A549 treated with CpdA at 1 μM for 4 hours (cell line): ENCODE data around the gene COPZ1. TPM values are rescaled to one million over a fixed set of nuclear protein-coding genes. Genes with fewer than 3 reads are reported as not detected.

Source experiments
- total RNA-seq: library from RNA; stranded (reverse); fragments of 200-300 nt; extraction: Qiagen RNA extraction; gene quantifications from 5 replicates; pipeline ENCODE4 v1.2.3, GENCODE V29; 2022; ENCODE audit warnings: low read depth

COPZ1 gene, protein sequence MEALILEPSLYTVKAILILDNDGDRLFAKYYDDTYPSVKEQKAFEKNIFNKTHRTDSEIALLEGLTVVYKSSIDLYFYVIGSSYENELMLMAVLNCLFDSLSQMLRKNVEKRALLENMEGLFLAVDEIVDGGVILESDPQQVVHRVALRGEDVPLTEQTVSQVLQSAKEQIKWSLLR
- total RNA-seq = 217 to 341 TPM (median 246 TPM) in 5 replicates

DNA sequence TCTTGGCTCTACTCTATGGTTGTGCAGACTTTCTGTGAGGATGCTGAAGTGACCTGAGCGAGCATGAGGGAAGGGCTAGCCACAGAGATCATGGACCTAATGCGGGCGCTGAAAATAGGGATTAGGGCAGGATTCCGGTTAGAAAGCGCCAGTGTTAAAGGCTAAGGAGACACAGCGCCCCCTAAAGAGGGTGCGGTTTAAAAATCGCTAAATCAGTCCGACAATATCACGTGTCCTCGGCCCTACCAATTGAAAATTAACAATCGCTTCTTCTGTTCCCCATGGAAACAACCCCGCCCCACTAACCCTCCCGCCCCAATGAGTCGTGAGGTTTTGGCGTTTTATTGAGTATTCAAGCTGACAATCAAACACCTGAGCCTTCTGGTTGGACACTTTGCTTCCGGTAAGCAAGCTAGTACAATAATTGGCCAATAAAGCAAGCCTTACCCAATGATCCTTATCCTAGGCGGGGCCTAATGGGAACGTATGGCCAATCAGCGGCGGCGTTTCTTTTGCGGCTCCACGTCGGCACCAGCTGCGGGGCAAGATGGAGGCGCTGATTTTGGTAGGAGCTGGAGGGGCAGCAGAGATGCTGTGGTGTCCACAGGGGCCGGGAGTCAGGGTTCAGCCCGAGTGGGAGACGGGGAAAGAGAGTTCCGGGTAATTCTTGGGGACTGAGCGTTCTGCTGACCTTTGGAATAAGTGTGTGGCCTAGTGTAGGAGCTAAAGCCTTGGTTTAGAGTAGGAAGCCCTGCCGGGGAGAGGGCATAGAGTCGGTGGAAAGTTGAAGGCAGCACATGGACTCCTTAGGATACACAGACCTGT is at the start of gene COPZ1:
COPZ1 (plus strand) TSS at position 515 of the 825 bp plus-strand sequence; CDS start at position 548, 33 bp downstream.

DNA sequence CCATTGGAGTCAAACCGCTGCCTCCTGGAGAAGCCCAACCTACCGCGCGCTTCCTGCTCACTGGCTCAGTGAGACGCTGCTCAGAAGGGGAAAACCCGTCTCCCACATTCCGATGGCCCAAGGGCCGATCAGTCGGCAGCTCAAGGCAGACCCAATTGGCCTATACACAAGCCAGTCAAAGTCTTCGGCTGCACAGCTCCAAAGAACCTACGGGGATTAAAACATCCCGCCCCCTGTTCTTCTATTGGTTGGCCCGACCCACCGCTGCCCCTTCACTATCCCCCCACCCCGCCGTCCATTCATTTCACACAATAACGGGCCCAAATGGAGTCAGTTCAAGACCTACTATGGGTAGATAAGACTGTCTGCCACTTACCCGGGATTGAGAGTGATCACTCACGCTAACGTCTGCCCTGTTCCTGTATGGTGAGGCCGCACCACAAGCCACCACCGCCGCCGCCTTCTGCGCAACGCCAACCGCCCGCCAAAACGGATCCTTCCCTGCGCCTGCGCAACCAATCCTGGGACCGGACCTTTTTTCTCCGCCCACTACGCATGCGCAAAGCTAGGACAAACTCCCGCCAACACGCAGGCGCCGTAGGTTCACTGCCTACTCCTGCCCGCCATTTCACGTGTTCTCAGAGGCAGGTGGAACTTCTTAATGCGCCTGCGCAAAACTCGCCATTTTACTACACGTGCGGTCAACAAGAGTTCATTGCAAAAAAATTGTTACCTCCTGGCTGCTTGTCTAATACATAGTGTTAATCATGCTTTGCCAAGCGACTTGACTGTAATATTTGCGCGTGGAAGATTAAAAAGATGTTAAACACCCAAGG is 45.1 kb upstream of the COPZ1 start, which contains the start of gene CBX5:
CBX5 (minus strand) TSS at position 491 of the 836 bp plus-strand sequence. CDS start 22,472 bp downstream, outside the sequence.

DNA sequence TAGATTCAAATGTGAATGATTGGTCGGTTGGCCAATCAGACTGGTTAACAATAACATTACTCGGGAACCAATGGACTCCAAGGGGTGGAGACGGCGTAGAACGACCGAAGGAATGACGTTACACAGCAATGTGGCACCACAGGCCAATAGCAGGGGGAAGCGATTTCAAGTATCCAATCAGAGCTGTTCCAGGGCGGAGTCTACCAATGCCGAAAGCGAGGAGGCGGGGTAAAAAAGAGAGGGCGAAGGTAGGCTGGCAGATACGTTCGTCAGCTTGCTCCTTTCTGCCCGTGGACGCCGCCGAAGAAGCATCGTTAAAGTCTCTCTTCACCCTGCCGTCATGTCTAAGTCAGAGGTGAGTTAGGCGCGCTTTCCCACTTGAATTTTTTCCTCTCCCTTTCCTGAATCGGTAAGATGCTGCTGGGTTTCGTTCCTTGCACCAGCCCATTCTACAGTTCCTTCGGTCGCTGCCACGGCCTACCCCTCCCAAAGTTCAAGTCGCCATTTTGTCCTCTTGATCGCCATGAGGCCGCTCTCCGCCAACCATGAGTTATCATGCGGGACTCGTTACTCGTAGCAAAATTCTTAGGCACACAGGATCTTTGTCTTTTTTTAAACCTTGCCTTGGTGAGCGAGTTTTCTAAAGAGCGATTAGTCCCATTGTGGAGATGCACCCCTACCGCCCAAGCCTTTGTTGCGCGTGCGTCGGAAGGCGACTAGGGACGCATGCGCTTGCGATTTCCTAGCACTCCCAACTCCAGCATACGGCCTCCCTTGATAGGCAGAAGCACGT is 44.3 kb upstream of the COPZ1 start, which contains the start of gene HNRNPA1:
HNRNPA1 (plus strand) TSS at position 259 of the 793 bp plus-strand sequence; CDS start at position 341, 82 bp downstream.

DNA sequence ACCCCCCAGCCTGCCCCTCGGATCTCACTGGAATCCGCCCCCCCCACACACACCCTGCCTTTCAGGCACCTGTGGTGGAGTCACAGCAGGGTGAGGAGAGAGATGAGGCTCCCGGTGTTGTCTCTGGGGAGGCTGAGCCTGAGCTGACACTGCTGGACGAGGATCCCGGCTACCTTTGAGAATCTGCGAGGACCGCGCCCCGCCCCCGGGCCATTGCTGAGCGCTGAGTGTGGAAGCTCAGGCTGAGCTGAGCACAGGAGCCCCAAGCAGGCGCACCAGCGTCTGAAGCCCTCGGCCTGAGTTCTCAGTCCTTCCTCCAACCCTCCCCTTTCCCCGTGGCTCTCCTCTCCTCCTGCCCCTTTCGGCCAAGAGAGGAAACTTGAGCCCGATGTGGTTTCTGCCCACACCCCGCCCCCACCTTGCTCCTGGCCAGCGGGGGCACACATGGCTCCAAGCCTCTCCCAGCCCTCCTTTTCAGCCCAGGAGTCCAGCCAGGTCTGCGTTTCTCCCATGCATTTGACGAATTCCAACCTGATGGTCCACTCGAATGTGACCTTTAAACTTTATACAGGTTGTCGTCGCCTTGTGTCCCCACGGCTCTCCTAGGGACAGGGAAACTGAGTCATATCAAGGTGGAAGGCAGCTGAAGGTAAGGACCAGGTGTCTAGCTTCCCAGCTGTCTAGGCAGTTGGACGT is 24.1 kb upstream of the COPZ1 start, which contains the start of gene NFE2:
NFE2 (minus strand) TSS at position 284 of the 696 bp plus-strand sequence. CDS start 5,767 bp downstream, outside the sequence.

DNA sequence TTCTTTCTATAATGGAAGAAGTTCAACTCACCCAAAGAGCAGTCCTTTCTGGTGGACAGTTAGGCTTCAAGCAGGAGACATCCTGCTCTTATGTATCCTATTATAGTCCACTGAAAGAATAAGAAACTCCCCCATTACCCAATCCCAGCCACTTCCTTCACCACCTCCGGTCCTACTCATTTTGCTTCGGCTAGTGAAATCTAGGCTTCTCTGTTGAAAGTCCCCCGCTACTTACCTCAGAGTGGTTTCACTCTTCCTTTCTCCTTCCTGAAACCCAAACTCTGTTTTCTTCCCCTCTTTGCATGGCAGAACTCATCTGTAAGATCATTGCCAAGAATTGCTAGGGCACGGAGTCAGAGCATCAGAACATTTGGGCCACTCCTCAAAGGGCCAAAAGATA is 39.5 kb downstream of the COPZ1 start, which contains the start of gene GPR84:
GPR84 (minus strand) TSS at position 74 of the 400 bp plus-strand sequence. CDS start 635 bp downstream, outside the sequence.

DNA sequence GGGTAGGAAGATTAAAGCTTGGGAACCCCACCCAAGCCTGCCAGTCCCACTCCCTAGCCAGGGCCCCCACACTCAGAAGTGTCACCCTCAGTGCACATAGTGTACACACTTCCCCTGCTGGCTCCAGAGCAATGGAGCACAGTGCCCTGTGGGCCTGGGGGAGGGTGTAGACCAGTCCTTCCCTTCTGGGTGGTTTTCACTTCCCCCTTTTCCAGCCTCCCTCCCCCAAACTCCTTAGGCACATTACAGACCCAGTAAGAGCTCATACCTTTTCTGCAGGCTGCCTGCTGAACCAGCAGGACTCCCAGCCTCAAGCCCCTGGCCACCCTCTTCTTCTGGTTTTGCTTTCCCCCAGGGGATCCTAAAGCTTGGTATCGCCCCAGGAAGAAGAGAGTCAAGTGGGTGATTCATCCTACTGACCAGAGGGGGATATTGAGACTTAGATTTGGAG is 59.7 kb downstream of the COPZ1 start, which contains the start of gene ZNF385A:
ZNF385A (minus strand) TSS at position 143 of the 451 bp plus-strand sequence. CDS start 219 bp downstream, outside the sequence.

Other genes starting within 250 kb of the COPZ1 start
- 24.1 to 34.5 TPM (median 34.3 TPM) in 5 replicates for gene SMUG1, start 136.1 kb upstream of the COPZ1 start, total RNA-seq
- 24.5 to 30.1 TPM (median 26.0 TPM) in 5 replicates for gene CBX5, start 45.0 kb upstream of the COPZ1 start, total RNA-seq
- 1,543 to 3,071 TPM (median 1,659 TPM) in 5 replicates for gene HNRNPA1, start 44.4 kb upstream of the COPZ1 start, total RNA-seq
- 0.09 to 0.24 TPM (median 0.14 TPM) in 4 of 5 replicates, not detected in the other for gene NFE2, start 24.1 kb upstream of the COPZ1 start, total RNA-seq
- gene GPR84, start 39.4 kb downstream of the COPZ1 start, total RNA-seq = 0.03 to 0.09 TPM (median 0.09 TPM) in 3 of 5 replicates, not detected in the others
- 14.3 to 21.0 TPM (median 18.8 TPM) in 5 replicates for gene ZNF385A, start 59.6 kb downstream of the COPZ1 start, total RNA-seq
- 76.6 to 111 TPM (median 93.8 TPM) in 5 replicates for gene ITGA5, start 94.1 kb downstream of the COPZ1 start, total RNA-seq
- gene GTSF1, start 148.5 kb downstream of the COPZ1 start, total RNA-seq = not detected in 5 replicates
- gene NCKAP1L, start 172.6 kb downstream of the COPZ1 start, total RNA-seq = 0.01 TPM in 1 of 5 replicates, not detected in the others
- gene PDE1B, start 224.5 kb downstream of the COPZ1 start, total RNA-seq = 0.05 to 0.07 TPM (median 0.07 TPM) in 3 of 5 replicates, not detected in the others